ENCODE data around the gene NKX1-1.

NKX1-1 gene

DNA sequence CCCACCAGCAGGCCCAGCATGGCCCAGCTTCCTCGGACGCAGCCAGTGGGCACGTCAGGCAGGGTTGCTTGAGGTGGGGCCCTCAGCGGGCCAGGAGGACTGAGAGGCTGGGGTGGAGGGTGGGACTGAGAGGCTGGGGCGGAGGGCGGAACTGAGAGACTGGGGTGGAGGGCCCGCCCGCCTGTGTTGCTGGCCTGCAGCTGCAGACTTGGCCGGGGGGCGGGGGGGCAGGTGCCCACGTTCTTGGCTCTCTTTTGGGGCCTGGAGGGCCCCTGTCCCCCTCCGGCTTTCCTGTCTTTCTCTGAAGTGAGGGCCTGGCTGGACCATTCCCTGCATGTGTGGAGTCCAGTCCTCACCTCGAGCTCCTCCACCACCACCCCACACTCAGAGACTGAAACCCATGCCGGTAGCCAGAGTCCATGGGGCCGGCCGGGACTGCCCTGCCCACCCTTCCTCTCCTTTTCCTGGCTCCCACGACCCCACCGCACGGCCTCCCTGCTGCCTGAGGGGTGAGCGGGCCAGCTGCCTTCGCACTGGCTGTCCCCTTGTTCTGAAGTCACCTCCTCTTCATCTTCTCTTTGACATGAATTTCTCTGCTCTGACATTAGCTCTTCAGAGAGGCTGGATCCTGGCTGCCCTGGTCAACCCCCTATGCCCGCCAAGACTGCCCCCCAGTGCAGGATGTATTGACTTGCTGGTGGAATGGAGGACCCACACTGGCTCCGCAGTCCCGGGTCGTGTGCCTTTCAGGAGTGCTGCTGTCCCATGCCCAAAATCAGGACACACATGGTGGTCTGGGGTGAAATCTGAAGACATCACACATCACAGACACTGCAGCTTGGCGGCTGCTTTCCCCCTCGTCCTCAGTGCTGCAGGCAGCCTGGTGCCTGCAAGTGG, 10.1 kb upstream of the NKX1-1 start:
- no peak for DNase-seq

DNA sequence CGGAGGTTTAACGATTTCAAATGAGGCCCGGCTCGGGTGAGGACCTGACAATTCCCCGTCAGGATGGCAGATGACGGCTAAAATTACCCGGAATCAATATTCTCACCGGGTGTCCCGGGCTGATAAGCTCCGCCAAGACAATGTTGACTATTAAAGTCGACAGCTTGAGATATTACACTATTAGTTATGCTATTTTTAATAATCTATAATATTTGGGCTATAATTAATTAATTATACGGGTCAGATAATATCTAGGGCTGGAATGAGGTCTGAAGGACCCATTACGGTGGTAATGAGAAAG, 9.4 kb upstream of the NKX1-1 start:
- DNase-seq = no peak

DNA sequence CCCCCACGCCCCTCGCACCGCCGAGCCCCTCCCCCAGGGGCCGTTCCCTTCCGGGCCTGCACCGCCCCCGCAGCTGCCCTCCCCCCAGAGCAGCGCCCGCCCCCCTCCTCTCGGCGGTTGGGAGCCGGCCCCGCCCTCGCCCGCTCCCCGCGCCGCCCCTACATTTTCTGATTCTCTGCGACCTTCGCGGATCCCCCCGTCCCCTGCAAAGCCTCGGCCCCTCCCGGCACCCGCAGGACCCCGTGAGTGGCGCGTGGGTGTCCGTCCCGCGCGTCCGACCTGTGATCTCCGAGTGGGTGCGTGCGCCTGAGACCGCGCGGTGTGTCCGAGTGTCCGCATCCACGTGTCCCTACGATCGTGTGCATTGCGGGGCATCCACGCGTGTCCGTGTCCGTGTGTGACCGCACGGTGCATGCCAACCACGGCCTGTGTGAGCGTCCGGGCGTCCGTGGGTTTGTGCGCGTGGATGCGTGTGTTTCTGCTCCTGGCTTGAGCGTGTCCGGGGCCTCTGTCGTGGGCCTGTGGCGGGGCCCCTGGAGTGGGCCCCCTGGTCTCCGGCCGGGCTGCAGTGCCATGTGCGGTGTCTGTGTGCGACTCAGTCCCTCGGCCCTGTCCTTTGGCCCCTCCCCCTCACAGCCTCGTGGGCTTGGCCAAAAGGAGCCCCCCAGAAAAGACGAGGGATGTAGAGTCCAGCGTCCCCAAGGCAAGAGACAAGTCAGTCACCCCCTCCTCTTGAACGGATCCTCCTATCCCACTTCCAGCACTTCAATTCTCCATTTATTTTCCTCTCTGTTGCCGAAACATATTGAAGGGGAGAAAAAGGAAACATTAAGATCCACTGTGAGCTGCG, 8.8 kb upstream of the NKX1-1 start:
- DNase-seq = no peak

DNA sequence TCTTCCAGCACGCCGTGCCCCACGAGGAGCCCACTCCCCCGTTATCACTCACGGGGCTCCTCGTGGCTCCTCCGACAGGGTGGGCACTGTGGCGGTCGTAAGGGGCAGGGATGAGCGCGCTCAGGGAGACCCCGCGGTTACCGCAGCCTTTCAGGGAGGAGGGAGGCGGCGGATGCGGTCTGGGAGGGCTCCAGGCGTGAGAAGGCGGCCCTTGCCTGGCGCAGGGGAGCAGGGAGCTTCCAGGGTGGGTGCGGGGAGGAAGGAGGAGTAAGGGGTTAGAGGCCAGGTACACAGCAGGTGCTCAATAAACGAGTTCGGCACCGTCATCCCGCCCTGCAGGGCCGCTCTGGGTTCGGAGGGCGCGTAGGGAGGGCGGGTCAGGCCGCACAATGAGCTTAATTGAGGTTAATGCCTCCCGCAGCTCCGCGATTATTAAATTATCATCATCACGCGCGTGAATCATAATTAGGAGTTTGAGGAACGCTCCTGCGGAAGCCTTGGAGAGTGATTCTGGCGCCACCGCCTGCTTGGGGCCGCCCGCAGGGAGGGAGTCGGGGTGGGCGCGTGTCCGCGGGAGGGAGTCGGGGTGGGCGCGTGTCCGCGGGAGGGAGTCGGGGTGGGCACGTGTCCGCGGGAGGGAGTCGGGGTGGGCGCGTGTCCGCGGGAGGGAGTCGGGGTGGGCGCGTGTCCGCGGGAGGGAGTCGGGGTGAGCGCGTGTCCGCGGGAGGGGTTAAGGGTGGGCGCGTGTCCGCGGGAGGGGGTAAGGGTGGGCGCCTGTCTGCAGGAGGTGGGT, 7.6 kb upstream of the NKX1-1 start:
- no peak for DNase-seq

- DNase-seq = no peak
Observed at GRCh38 chr4:1413204-1413663, 7.0 kb upstream of the NKX1-1 start.

DNA sequence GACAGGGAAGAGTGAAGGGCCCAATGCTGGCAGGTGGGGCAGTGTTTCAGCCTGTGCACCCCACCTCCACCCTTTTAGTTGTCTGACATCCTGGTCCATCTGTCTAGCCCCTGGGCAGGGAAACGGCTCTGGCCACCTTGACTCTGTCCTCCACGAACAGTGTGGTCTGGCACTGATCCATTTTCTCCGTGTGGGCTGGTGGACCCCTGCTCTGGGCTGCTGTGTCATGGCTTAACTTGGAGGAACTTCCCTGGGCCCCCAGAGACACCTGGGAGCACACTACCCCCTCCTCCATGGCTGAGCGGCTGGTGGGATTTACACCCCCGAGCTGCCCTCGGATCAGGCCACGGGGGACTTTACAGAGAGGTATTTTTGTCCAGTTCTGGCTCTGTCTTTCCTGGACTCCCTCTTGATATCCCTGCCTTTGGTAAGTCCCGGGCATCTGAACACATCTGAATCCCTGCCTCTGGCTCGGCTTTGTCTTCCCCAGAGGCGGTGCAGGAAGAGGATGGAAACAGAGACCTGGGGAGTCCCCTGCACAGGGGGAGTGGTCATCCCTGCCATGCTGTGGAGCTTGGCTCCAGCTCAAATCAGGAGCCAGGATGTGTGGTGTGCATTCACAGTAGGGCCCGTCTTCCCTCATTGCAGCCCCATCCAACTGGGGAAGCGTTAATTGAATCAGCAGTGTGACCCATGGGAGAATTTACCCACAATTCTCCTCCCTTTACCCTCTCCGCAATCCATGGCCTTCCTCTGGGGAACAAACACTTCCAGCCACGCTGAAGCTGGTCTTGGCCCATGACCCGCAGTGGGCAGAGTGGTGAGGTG, 6.3 kb upstream of the NKX1-1 start:
- no peak for DNase-seq

DNA sequence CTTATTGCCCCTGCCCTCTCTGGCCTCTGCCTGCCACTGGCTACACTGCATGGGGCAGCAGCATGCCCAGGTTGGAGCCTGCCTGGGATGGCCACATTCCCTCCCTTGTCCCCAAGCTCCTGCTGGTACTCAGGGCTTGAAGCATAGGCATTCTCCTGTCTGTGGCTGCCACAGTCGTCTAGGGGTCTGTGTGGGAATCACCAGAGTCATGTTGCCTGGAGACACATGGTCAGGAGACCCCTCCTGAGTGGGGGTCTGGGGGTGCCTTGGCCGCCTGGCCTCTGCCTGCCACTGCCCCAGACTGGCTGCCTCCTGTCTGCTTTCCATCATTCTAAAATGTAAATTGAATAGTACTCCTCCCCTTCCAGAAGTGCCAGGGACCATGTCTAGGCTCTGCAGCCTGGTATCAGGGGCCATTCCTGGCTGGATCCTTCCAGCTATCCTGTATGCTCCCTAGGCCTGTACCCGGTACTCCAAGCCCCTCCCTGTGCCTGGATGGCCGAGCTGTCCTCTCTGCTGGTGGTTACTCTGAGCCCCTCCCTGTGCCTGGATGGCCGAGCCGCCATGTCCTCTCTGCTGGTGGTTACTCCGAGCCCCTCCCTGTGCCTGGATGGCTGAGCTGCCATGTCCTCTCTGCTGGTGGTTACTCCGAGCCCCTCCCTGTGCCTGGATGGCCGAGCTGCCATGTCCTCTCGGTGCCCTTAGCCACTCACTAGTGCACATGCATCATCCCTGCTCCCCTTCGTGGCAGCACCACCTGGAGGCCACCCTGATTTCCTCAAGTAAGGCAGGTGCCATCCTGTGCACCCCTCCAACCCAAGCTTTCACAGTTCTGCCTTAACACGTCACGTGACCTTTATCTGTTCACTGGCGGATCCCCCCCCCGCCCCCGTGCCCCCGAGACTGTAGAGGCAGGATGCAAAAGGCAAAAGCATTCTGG, 5.5 kb upstream of the NKX1-1 start:
- DNase-seq = no peak

DNA sequence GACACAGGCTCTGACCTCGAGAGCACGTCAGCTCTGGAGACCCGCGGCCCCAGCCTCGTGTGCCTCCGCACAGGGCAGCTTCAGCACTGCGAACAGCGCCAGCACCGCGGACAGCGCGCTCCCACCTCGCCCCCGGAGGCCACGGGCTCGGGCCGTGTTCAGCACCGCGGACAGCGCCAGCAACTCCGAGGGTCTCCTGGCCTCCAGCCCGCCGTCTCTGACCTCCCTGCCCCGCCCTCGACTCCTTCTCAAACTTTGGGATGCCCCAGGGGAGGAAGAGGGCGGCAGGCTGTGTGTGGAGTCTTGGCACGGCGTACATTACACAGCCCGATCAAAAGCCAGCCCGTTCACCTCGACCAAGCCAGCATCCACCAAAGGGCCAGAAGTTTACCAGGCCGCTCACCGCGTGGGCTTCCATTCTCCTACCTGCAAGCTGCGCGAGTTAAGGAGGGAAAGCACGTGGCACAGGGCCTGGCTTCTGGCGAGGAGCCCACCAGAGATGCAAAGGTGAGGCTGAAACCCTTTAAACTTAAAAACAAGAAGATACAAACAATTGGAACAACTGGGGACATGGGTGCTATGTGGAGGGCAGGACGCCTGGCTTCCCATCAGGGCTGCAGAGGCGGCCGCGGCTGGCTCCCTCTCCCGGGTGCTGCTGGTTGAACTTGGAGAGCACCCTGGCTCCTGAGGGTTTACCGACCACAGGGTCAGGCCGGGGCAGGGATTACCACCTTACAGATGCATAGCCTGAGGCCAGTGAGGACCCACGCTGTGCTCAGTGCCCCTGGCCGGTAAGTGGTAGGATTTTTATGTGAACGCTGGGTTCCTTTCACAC, 4.5 kb upstream of the NKX1-1 start:
- DNase-seq = no peak

- no peak for DNase-seq
Observed at GRCh38 chr4:1409491-1410425, 3.5 kb upstream of the NKX1-1 start.

DNA sequence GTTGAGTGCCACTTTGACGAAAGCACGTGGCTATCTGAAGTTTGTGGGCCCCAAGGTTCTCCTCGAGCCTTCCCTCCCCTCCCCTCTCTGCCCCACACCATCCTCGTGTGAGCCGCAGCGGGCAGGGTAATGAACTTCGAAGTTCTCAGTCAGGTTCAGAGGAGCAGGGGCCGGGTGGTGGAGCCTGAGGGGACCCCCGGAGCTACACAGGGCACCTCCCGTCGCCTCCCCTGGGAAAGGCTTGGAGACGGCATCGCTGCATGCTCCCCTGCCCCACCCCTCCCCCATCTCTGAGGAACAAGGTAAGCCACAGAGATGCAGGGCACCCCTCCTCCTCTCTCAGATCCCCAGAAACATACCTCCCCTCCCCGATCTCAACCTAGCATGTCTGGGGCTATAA, 2.8 kb upstream of the NKX1-1 start:
- DNase-seq = no peak

DNA sequence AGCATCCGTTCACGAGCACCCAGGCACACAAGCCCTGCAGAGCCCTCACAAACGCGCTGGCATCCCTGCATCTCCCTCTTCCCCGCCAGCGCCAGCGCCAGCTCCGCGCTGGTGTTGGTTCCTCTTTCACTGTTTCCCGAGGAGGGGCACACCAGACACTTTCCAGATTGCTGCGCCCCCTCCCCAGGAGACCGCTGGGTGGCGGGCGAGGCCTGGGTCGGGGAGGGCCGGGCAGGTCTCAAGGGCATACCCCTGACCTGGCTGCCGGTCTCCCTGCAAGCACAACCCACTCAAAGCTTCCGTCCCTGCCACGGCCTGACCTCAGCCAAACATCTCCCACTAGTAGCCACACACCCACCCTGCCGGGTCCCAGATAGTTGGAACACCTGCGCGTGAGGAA, 2.2 kb upstream of the NKX1-1 start:
- DNase-seq = no peak

DNA sequence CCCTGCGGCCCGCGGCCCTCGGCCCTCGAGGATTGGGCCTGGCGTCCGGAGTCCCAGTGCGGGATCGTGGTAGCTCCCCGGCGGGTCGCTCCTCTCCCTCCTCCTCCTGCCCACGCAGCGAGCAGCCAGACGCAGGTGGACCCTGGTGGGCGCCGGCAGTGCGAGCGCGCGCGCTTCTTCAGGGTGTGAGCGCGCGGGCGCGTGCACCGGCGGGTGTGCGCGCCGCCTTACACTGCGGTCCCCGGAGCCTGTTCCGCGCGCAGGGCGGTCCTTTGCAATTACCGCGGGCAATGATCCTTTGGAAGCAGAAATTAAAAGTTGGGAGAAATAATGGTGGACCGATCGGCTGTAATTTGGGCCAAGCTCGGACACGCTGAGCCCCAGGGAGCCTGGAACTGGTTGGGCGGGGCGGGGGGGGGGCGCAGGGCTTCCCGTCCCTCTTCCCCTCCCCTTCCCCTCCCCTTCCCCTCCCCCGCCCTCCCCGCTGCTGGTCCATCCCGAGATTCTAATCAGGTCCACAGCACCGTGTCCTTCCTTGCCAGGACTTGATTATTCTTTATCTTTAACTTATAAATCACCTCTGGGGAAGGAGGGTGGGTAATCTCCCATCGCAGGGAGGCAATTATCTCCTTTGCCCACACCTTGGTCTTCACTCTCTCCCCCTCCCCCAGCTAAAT, 1.6 kb upstream of the NKX1-1 start:
- no peak for DNase-seq

GRCh38 chr4:1406981-1407656, 877 bp upstream of the NKX1-1 start:
- DNase-seq = no peak

GRCh38 chr4:1405636-1406393, 427 bp downstream of the NKX1-1 start:
- no peak for DNase-seq

DNA sequence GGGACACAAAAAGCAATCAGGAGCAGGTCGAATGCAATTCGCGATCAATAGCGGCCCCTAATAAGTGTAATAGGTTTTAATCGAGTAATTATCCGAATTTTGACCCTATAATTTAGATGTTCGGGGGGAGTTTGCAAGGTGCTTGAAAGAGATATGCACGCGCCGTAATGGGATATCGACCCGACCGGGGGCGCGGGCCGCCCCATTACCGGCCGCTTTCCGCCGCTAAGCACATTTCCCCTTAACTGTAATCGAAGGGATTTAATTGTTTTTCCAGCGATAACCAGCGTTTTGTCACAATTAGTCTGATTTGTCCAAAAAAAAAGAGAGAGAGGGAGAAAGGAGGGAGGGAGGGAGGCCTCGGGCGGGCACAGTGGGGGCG, 997 bp downstream of the NKX1-1 start:
- DNase-seq = no peak

DNA sequence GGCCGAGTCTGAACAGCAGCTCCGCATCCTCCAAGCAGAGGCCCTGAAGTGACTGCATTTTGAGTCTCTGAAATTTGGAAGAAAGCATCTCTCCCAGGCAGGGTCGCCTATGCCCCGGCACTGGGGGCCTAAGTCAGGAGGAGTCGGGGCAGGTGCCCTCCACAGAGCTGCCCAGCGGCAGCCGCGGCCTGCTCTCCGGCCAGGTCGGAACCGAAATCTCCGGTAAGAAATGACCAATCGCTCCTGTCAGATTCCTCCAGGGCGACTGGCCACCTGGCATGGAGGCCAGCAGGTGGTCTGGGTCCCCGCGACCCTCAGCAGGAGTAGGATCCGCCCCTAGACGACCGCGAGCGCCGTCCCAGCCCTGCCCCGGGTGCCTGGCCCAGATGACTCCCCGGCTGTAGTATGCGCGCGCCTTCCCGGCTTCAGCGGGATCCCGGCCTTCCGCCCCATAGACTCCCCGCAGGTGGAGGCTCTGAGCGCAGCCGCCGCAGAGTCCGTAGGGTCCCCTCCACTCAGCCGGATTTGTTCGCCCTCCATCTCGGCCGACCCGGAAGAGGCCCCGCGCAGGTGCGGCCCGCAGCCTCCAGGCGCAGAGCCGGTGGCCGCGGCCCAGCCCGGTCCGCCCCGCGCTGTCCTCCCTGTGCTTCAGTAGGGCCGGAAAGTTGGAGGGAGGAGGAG, 1.5 kb downstream of the NKX1-1 start:
- DNase-seq = no peak

Measured in CD4-positive, alpha-beta T cell treated with Interleukin-15 for 1 hour (primary cell).